Pancreas (tissue), 10 donors: ENCODE measurements around the gene DNAI4. TPM values are rescaled to one million over a fixed set of nuclear protein-coding genes. Genes with fewer than 3 reads are reported as not detected.
A peak's percentile ranks its signal among the peaks of the same experiment; 100 is the strongest.
"Not testable (repeated sequence)": the region's sequence is repeated elsewhere in the genome, so short reads cannot be mapped to it uniquely, and the experiment has no call there.

Experiments used
- ATAC-seq, 4 donors: fragments of 200-7000 bp; cut with Tn5 transposase; one replicate each; pipeline versions ENCODE4 v1.8.0 to v1.9.1; 2020; ENCODE audit warnings: mild to moderate bottlenecking in 4 of 4, moderate library complexity in 4 of 4
- DNase-seq, 6 donors: peaks; one replicate each; pipeline ENCODE4 v3.0.0-alpha.2; 2020
- FAIRE-seq: peaks from 2 replicates; lab custom pipeline; 2012; peaks lifted over from hg19 to GRCh38; lab: Jason Lieb, UNC
- H3K27ac ChIP-seq, 4 donors: fragments of 200-600 bp; sonication (generic); 1 replicate in 3 of 4; 2 replicates in 1 of 4; pipeline versions ENCODE4 v1.5.0 to v1.8.0; 2020
- H3K27me3 ChIP-seq, 4 donors: fragments of 200-600 bp; one replicate each; pipeline ENCODE4 v1.8.0; 2021
- H3K36me3 ChIP-seq, 3 donors: fragments of 200-600 bp; sonication (generic) in 1 of 3; one replicate each; pipeline versions ENCODE4 v1.5.0 to v1.8.0; 2020 to 2021
- H3K4me1 ChIP-seq, 3 donors: fragments of 200-600 bp; one replicate each; pipeline ENCODE4 v1.8.0; 2021
- H3K4me3 ChIP-seq, 4 donors: fragments of 200-600 bp; sonication (generic) in 2 of 4; one replicate each; pipeline versions ENCODE4 v1.5.0 to v1.8.0; 2020 to 2021
- H3K9me3 ChIP-seq, 4 donors: fragments of 200-600 bp; one replicate each; pipeline ENCODE4 v1.8.0; 2021
- CTCF ChIP-seq, 4 donors: fragments of 200-600 bp; sonication (generic) in 3 of 4; IDR thresholded peaks; one replicate each; pipeline versions ENCODE4 v1.5.0 to v1.8.0; 2021; ENCODE audit warnings: antibody characterized with exemption in 4 of 4
- WGBS, 2 donors: extraction: QIAGEN DNeasy Blood & Tissue Kit; methylation state at CpG; one replicate each; pipeline ENCODE4 v1.1.7; 2013; 5-methylcytosine and 5-hydroxymethylcytosine counted together
- intact Hi-C, 3 donors: fragments of 100-400 bp; cut with DNase I; formaldehyde crosslinking; loops; one replicate each; pipeline versions ENCODE4 v1.11.1 to v1.14.2; 2022
- polyA plus RNA-seq, 2 donors: library from polyadenylated mRNA; stranded (reverse); fragments of 200-250 nt; gene quantifications; one replicate each; pipeline ENCODE4 v1.2.3, GENCODE V29; 2013
- total RNA-seq, 6 donors: library from RNA; stranded (reverse); fragmentation: NEBNext Ultra II Directional in 4 of 6; extraction: Animal tissue kit (Norgen Biotek cat#: 25700) in 4 of 6; gene quantifications; one replicate each; pipeline versions ENCODE4 v1.2.1 to v1.2.4, GENCODE V29; 2021 to 2023
- donor health status: healthy with polysubstance abuse.
- donor health status: DM: no; HTN: no; CAD: no; lungs with moderate emphysema.
- donor health status: DM: no; HTN: no; CAD: no.
- donor health status: control.
- donor health status: control.
- donor health status: Bipolar disorder and iron deficiency.
- donor health status: DM: yes; HTN: yes; CAD: no.
- donor health status: DM: no; HTN: no; CAD: no.
- donor health status: DM: no; HTN: no; CAD: no.
- donor health status: DM: yes; HTN: yes; CAD: no.

Gene DNAI4
- total and polyA plus RNA-seq, 8 donors: 1.5 to 6.7 (median 4.5) TPM

GRCh38 chr1:66809736-66810326 lies 114.8 kb downstream of the DNAI4 start:
- no peak for DNase-seq
- H3K27ac ChIP-seq: no peak overlapping the region
- no peaks in the 10 kb centered on the region for H3K36me3 ChIP-seq
- no peak overlapping the region for H3K4me3 ChIP-seq
- no peaks in the 10 kb centered on the region for H3K4me1 ChIP-seq
- ATAC-seq: no peak
- H3K9me3 ChIP-seq: no peaks in the 10 kb centered on the region
- 45 to 63% methylated on average over 1 of the region's 1 CpG for WGBS, 2 donors
- FAIRE-seq: no peak
- intact Hi-C loops: no loop called here
- TF ChIP-seq CTCF (IDR thresholded peaks at IDR 0.05): no peak
- H3K27me3 ChIP-seq: no peaks in the 10 kb centered on the region

- Histone ChIP-seq H3K27me3 (no peaks in the 10 kb centered on the region), H3K36me3 (no peaks in the 10 kb centered on the region), H3K9me3 (no peaks in the 10 kb centered on the region), H3K4me3 (no peak overlapping the region), H3K4me1 (no peaks in the 10 kb centered on the region), H3K27ac (no peak overlapping the region)
- FAIRE-seq: peak; percentile 20
- no peak for TF ChIP-seq CTCF (IDR thresholded peaks at IDR 0.05)
- no peak for ATAC-seq
- DNase-seq: no peak
- WGBS, 2 donors: 67 to 73% methylated on average over 1 of the region's 1 CpG
- intact Hi-C loops: no loop called here
Measured at GRCh38 chr1:66809245-66809644, 115.4 kb downstream of the DNAI4 start.

GRCh38 chr1:66795839-66796238 lies 128.8 kb downstream of the DNAI4 start:
- H3K4me3 ChIP-seq, ATAC-seq, H3K9me3 ChIP-seq, intact Hi-C loops, H3K4me1 ChIP-seq, DNase-seq, FAIRE-seq, H3K27ac ChIP-seq, H3K27me3 ChIP-seq, H3K36me3 ChIP-seq: not testable (repeated sequence)
- WGBS, 2 donors: 76 to 79% methylated on average over 2 of the region's 2 CpGs

- H3K36me3 ChIP-seq: no peaks in the 10 kb centered on the region
- TF ChIP-seq CTCF (IDR thresholded peaks at IDR 0.05): no peak
- no peaks in the 10 kb centered on the region for H3K4me1 ChIP-seq
- H3K27me3 ChIP-seq: no peaks in the 10 kb centered on the region
- H3K9me3 ChIP-seq: no peaks in the 10 kb centered on the region
- FAIRE-seq (no peak), DNase-seq (no peak), ATAC-seq (no peak)
- no peak overlapping the region for H3K27ac ChIP-seq
- 74 to 82% methylated on average over 5 of the region's 5 CpGs for WGBS, 2 donors
- no peak overlapping the region for H3K4me3 ChIP-seq
- intact Hi-C loops: no loop called here
Measured at GRCh38 chr1:66791621-66792610, 132.7 kb downstream of the DNAI4 start.

GRCh38 chr1:66788231-66788939 lies 136.3 kb downstream of the DNAI4 start:
- Histone ChIP-seq H3K4me3 (no peak overlapping the region), H3K4me1 (no peaks in the 10 kb centered on the region), H3K27ac (no peak overlapping the region), H3K36me3 (no peaks in the 10 kb centered on the region), H3K9me3 (no peaks in the 10 kb centered on the region), H3K27me3 (no peaks in the 10 kb centered on the region)
- intact Hi-C loops: no loop called here
- 55 to 74% methylated on average over 6 of the region's 6 CpGs for WGBS, 2 donors
- FAIRE-seq: no peak
- no peak for DNase-seq
- no peak for ATAC-seq
- TF ChIP-seq CTCF (IDR thresholded peaks at IDR 0.05): no peak
